GM12875 (cell line): ENCODE measurements around the gene CFTR.

Source experiments
- H3K4me3 ChIP-seq: one replicate; pipeline ENCODE4 v1.5.1; 2011; ENCODE audit warnings: low read depth, low read length, control low read depth
- CTCF ChIP-seq: IDR thresholded peaks from 2 replicates; pipeline ENCODE4 v1.5.1; 2011; ENCODE audit warnings: low read depth, mild to moderate bottlenecking, control low read depth, inconsistent platforms, low read length, moderate library complexity, borderline replicate concordance; ENCODE audit not compliant: insufficient read depth

CFTR gene

GRCh38 chr7:117478836-117479224 is 995 bp upstream of the CFTR start:
- TF ChIP-seq CTCF: no peak
- no peak overlapping the region for H3K4me3 ChIP-seq

- no peak for TF ChIP-seq CTCF
- no peak overlapping the region for H3K4me3 ChIP-seq
Observed at GRCh38 chr7:117480055-117480362, 184 bp downstream of the CFTR start.

- TF ChIP-seq CTCF: no peak
- H3K4me3 ChIP-seq: no peak overlapping the region
Observed at GRCh38 chr7:117480978-117481377, 1.2 kb downstream of the CFTR start.

- H3K4me3 ChIP-seq: no peak overlapping the region
- no peak for TF ChIP-seq CTCF
Observed at GRCh38 chr7:117485118-117485620, 5.3 kb downstream of the CFTR start.

- no peak for TF ChIP-seq CTCF
- no peak overlapping the region for H3K4me3 ChIP-seq
Observed at GRCh38 chr7:117489016-117489415, 9.2 kb downstream of the CFTR start.

GRCh38 chr7:117489430-117489829 is 9.6 kb downstream of the CFTR start:
- no peak overlapping the region for H3K4me3 ChIP-seq
- no peak for TF ChIP-seq CTCF

GRCh38 chr7:117489911-117490310 is 10.1 kb downstream of the CFTR start:
- TF ChIP-seq CTCF: no peak
- no peak overlapping the region for H3K4me3 ChIP-seq
